Gastrocnemius medialis (tissue), 4 donors: ENCODE data around the gene REST. TPM values are rescaled to one million over a fixed set of nuclear protein-coding genes. Genes with fewer than 3 reads are reported as not detected.
"Not testable (repeated sequence)": the region's sequence is repeated elsewhere in the genome, so short reads cannot be mapped to it uniquely, and the experiment has no call there.

Experiments
- ATAC-seq, 2 donors: fragments of 150-250 bp; one replicate each; pipeline ENCODE4 v1.9.1; 2016
- DNase-seq, 2 donors: peaks; one replicate each; pipeline ENCODE4 v3.0.0-alpha.2; 2019
- H3K27ac ChIP-seq, 4 donors: fragments of 200-600 bp; sonication (generic); 1 replicate in 1 of 4; 2 replicates in 3 of 4; pipeline ENCODE4 v1.5.1; 2016 to 2018; ENCODE audit warnings: mild to moderate bottlenecking in 2 of 4, moderate library complexity in 1 of 4
- H3K27me3 ChIP-seq, 3 donors: fragments of 200-600 bp; sonication (generic) in 2 of 3; 1 replicate in 1 of 3; 2 replicates in 2 of 3; pipeline versions ENCODE4 v1.5.1 to v1.6.0; 2016 to 2019; ENCODE audit warnings: mild to moderate bottlenecking in 1 of 3, moderate library complexity in 1 of 3
- H3K36me3 ChIP-seq, 2 donors: fragments of 200-600 bp; sonication (generic) in 1 of 2; one replicate each; pipeline ENCODE4 v1.5.1; 2017 to 2018
- H3K4me1 ChIP-seq, 2 donors: fragments of 200-600 bp; sonication (generic) in 1 of 2; one replicate each; pipeline ENCODE4 v1.5.1; 2016 to 2017; ENCODE audit warnings: mild to moderate bottlenecking in 2 of 2
- H3K4me3 ChIP-seq, 4 donors: fragments of 200-600 bp; sonication (generic) in 3 of 4; 1 replicate in 1 of 4; 2 replicates in 3 of 4; pipeline ENCODE4 v1.5.1; 2016 to 2019; ENCODE audit warnings: mild to moderate bottlenecking in 2 of 4
- H3K9me3 ChIP-seq, 3 donors: fragments of 200-600 bp; sonication (generic) in 2 of 3; 1 replicate in 1 of 3; 2 replicates in 2 of 3; pipeline ENCODE4 v1.5.1; 2016 to 2019
- POLR2A ChIP-seq, 2 donors: fragments of 450-650 bp; IDR thresholded peaks; one replicate each; pipeline ENCODE4 v1.6.1; 2017; ENCODE audit warnings: antibody characterized with exemption in 2 of 2, mild to moderate bottlenecking in 2 of 2, moderate library complexity in 2 of 2
- in situ Hi-C, 4 donors: fragments of 200-750 bp; cut with MboI; loops; one replicate each; pipeline versions ENCODE4 v1.15.0 to v1.8.0; 2017; ENCODE audit warnings: low sequenced_read_pairs in 4 of 4
- intact Hi-C: fragments of 100-400 bp; cut with DNase I; formaldehyde crosslinking; loops from one replicate; pipeline ENCODE4 v1.15.1; 2023; ENCODE audit warnings: low total_unique reads
- total RNA-seq, 4 donors: library from RNA; depleted of rRNA; stranded (reverse); fragments of >200 nt; gene quantifications; one replicate each; pipeline versions ENCODE4 v1.1.0 to v1.2.3, GENCODE V29; 2016
- TF ChIP-seq, protein P1 (sequence below), 5 experiments: fragments of 450-650 bp in 3 of 5; fragments of 200-600 bp in 2 of 5; sonication (generic) in 2 of 5; IDR thresholded peaks in 4 of 5; conservative IDR thresholded peaks in 1 of 5; 1 replicate in 4 of 5; 2 replicates in 1 of 5; pipeline ENCODE4 v1.5.1; 2016 to 2019; ENCODE audit warnings: antibody characterized with exemption in 5 of 5, mild to moderate bottlenecking in 3 of 5, moderate library complexity in 3 of 5

REST gene
- total RNA-seq, 4 donors from 2014 or later: 17.9 to 22.6 (median 20.0) TPM

DNA sequence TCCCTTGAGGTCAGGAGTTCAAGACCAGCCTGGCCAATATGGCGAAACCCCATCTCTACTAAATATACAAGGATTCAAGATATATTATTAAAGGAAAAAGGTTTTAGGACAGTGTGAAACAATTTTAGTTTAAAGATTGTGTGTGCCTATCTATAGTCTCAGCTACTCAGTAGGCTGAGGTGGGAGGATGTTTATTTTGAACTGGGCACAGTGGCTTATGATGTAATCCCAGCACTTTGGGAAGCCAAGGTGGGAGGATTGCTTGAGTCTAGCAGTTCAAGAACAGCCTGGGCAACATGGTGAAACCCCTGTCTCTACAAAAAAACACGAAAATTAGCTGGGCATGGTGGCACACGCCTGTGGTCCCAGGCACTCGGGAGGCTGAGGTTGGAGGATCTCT is 31.4 kb upstream of the REST start:
- no peaks in the 10 kb centered on the region for H3K27me3 ChIP-seq
- no peak overlapping the region for H3K4me3 ChIP-seq
- H3K36me3 ChIP-seq: no peaks in the 10 kb centered on the region
- TF ChIP-seq, protein P1, sequence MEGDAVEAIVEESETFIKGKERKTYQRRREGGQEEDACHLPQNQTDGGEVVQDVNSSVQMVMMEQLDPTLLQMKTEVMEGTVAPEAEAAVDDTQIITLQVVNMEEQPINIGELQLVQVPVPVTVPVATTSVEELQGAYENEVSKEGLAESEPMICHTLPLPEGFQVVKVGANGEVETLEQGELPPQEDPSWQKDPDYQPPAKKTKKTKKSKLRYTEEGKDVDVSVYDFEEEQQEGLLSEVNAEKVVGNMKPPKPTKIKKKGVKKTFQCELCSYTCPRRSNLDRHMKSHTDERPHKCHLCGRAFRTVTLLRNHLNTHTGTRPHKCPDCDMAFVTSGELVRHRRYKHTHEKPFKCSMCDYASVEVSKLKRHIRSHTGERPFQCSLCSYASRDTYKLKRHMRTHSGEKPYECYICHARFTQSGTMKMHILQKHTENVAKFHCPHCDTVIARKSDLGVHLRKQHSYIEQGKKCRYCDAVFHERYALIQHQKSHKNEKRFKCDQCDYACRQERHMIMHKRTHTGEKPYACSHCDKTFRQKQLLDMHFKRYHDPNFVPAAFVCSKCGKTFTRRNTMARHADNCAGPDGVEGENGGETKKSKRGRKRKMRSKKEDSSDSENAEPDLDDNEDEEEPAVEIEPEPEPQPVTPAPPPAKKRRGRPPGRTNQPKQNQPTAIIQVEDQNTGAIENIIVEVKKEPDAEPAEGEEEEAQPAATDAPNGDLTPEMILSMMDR (IDR thresholded peaks at IDR 0.05 in 4 of 5, conservative IDR thresholded peaks at IDR 0.05 in 1 of 5): no peak
- no peak for TF ChIP-seq POLR2A (IDR thresholded peaks at IDR 0.05)
- intact Hi-C loops: no loop called here
- H3K4me1 ChIP-seq: no peaks in the 10 kb centered on the region
- H3K9me3 ChIP-seq: no peaks in the 10 kb centered on the region
- ATAC-seq: no peak
- in situ Hi-C loops: no loop called here
- DNase-seq: no peak
- no peak overlapping the region for H3K27ac ChIP-seq

DNA sequence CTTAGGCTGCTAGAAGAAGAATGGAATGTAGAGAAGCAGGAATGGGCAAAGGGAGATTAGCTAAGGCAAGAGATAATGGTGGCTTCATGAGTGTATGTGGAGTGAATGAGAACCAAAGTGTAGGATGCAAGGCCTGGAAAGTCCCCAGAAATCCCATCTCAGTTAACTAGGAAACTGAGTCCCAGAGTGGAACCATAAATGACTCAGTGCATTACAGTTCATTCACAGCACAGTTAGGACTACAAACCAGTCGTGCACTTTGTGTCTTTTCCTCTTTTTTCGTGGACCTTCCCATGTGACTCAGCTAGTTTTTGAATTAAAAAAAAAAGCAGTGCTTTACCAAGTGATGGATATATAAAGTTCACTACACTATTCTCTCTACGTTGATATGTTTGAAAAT is 27.7 kb upstream of the REST start:
- Histone ChIP-seq H3K27ac (no peak overlapping the region), H3K27me3 (no peaks in the 10 kb centered on the region), H3K4me3 (no peak overlapping the region), H3K9me3 (no peaks in the 10 kb centered on the region), H3K36me3 (no peaks in the 10 kb centered on the region), H3K4me1 (no peaks in the 10 kb centered on the region)
- in situ Hi-C loops: no loop called here
- DNase-seq: no peak
- intact Hi-C loops: no loop called here
- TF ChIP-seq, protein P1 (IDR thresholded peaks at IDR 0.05 in 4 of 5, conservative IDR thresholded peaks at IDR 0.05 in 1 of 5): no peak
- no peak for TF ChIP-seq POLR2A (IDR thresholded peaks at IDR 0.05)
- no peak for ATAC-seq

GRCh38 chr4:56880572-56880971 is 27.1 kb upstream of the REST start:
- Histone ChIP-seq H3K9me3 (no peaks in the 10 kb centered on the region), H3K36me3 (no peaks in the 10 kb centered on the region), H3K27ac (no peak overlapping the region), H3K4me1 (no peaks in the 10 kb centered on the region), H3K4me3 (no peak overlapping the region), H3K27me3 (no peaks in the 10 kb centered on the region)
- in situ Hi-C loops (no loop called here), intact Hi-C loops (no loop called here)
- DNase-seq: no peak
- TF ChIP-seq POLR2A (IDR thresholded peaks at IDR 0.05): no peak
- TF ChIP-seq, protein P1 (IDR thresholded peaks at IDR 0.05 in 4 of 5, conservative IDR thresholded peaks at IDR 0.05 in 1 of 5): no peak
- ATAC-seq: no peak

DNA sequence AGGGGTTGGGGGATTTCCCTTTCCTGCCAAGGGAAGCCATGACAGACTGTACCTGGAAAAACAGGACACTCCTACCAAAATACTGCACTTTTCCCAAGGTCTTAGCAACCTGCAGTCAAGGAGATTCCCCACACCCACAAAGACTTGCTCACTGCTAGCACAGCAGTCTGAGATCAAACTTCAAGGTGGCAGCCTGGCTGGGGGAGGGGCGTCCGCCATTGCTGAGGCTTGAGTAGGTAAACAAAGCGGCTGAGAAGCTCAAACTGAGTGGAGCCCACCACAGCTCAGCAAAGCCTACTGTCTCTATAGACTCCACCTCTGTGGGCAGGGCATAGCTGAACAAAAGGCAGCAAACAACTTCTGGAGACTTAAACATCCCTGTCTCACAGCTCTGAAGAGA is 23.2 kb upstream of the REST start:
- H3K4me1 ChIP-seq, in situ Hi-C loops, H3K4me3 ChIP-seq, H3K27me3 ChIP-seq, intact Hi-C loops, ATAC-seq, DNase-seq, H3K27ac ChIP-seq, H3K9me3 ChIP-seq, H3K36me3 ChIP-seq: not testable (repeated sequence)

DNA sequence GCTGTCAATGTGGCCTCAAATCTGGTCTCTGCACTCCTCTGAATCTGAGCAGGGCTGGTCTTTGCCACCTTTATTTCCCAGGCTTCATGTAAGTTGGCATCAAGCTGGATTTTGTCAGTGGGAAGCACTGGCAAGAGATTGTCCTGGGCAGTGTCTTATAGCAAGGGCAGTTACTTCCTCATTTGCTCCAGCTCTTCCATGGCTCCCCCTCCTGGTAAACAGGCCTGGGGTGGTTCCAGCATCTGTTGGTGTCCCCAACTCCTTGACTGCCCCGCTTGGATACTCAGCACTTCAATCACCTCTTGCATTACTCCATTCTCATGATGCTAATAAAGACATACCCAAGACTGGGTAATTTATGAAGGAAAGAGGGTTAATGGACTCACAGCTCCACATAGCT is 15.0 kb upstream of the REST start:
- H3K27me3 ChIP-seq: no peaks in the 10 kb centered on the region
- intact Hi-C loops: no loop called here
- H3K9me3 ChIP-seq: no peaks in the 10 kb centered on the region
- H3K4me1 ChIP-seq: no peaks in the 10 kb centered on the region
- ATAC-seq: no peak
- TF ChIP-seq, protein P1 (IDR thresholded peaks at IDR 0.05 in 4 of 5, conservative IDR thresholded peaks at IDR 0.05 in 1 of 5): no peak
- no peak for DNase-seq
- H3K36me3 ChIP-seq: no peaks in the 10 kb centered on the region
- in situ Hi-C loops: no loop called here
- H3K4me3 ChIP-seq: no peak overlapping the region
- H3K27ac ChIP-seq: no peak overlapping the region

DNA sequence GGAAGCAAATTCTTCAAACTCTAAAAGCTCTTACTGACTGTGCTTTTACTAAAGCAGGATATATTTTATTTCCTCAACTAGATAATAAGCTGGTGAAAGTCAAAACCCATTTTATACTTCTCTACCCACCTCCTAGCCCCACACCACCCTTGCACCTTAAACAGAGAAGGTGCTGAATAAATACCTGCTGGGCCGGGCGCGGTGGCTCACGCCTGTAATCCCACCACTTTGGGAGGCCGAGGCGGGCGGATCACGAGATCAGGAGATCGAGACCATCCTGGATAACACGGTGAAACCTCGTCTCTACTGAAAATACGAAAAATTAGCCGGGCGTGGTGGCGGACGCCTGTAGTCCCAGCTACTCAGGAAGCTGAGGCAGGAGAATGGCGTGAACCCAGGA is 9.9 kb upstream of the REST start:
- intact Hi-C loops, H3K4me1 ChIP-seq, DNase-seq, H3K27me3 ChIP-seq, in situ Hi-C loops, H3K36me3 ChIP-seq, H3K27ac ChIP-seq, H3K4me3 ChIP-seq, ATAC-seq, H3K9me3 ChIP-seq: not testable (repeated sequence)

DNA sequence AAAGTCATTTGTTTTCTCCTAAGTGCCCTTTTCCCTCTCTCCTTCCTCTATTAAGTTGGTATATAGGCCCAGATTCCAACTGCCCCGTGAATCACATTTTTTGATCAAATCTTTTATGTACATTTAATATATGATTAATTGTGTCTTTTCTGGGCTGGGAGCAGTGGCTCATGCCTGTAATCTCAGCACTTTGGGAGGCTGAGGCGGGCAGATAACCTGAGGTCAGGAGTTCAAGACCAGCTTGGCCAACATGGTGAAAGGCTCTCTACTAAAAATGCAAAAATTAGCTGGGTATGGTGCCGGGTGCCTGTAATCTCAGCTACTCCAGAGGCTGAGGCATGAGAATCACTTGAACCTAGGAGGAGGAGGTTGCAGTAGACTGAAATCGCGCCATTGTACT is 7.5 kb upstream of the REST start:
- ATAC-seq: not testable (repeated sequence)

More for the DNA sequence above, 7.5 kb upstream of the REST start:
- H3K4me1 ChIP-seq, intact Hi-C loops, H3K9me3 ChIP-seq, H3K27ac ChIP-seq, H3K27me3 ChIP-seq, H3K36me3 ChIP-seq, DNase-seq, H3K4me3 ChIP-seq: not testable (repeated sequence)
- in situ Hi-C loops: loop anchor here in 2 of 4 donors (10.0 kb wide), 2 partner anchors 75 to 85 kb away; partner anchors contain the start of genes NOA1 (in 1 of the 2) and POLR2B (in 1 of the 2)
